Uterus (tissue), 4 donors: ENCODE data around the gene LRGUK. TPM values are rescaled to one million over a fixed set of nuclear protein-coding genes. Genes with fewer than 3 reads are reported as not detected.

Experiments used
- DNase-seq, 2 donors: peaks; one replicate each; pipeline ENCODE4 v3.0.0-alpha.2; 2019 to 2020
- H3K27ac ChIP-seq, 2 donors: fragments of 200-600 bp; sonication (generic); 1 replicate in 1 of 2; 2 replicates in 1 of 2; pipeline ENCODE4 v1.5.1; 2016 to 2018
- H3K27me3 ChIP-seq, 2 donors: fragments of 200-600 bp; sonication (generic); one replicate each; pipeline ENCODE4 v1.5.1; 2018 to 2019; ENCODE audit warnings: control low read depth in 1 of 2
- H3K36me3 ChIP-seq, 2 donors: fragments of 200-600 bp; sonication (generic); one replicate each; pipeline ENCODE4 v1.5.1; 2019; ENCODE audit warnings: control low read depth in 1 of 2
- H3K4me1 ChIP-seq, 2 donors: fragments of 200-600 bp; sonication (generic); one replicate each; pipeline ENCODE4 v1.5.1; 2018 to 2019; ENCODE audit warnings: control low read depth in 1 of 2
- H3K4me3 ChIP-seq, 2 donors: fragments of 200-600 bp; sonication (generic); 1 replicate in 1 of 2; 2 replicates in 1 of 2; pipeline ENCODE4 v1.5.1; 2018 to 2019; ENCODE audit warnings: mild to moderate bottlenecking in 1 of 2
- H3K9me3 ChIP-seq, 2 donors: fragments of 200-600 bp; sonication (generic); one replicate each; pipeline ENCODE4 v1.5.1; 2019; ENCODE audit warnings: control low read depth in 1 of 2
- CTCF ChIP-seq, 4 experiments: fragments of 200-600 bp in 2 of 4; fragments of 450-650 bp in 2 of 4; sonication (generic) in 2 of 4; IDR thresholded peaks; one replicate each; pipeline ENCODE4 v1.5.1; 2016 to 2019; ENCODE audit warnings: antibody characterized with exemption in 4 of 4, mild to moderate bottlenecking in 2 of 4, moderate library complexity in 1 of 4
- POLR2A ChIP-seq, 2 donors: fragments of 450-650 bp; IDR thresholded peaks; one replicate each; pipeline ENCODE4 v1.6.1; 2016; ENCODE audit warnings: antibody characterized with exemption in 2 of 2, mild to moderate bottlenecking in 1 of 2, moderate library complexity in 1 of 2
- intact Hi-C: fragments of 100-400 bp; cut with DNase I; formaldehyde crosslinking; loops from one replicate; pipeline ENCODE4 v1.15.1; 2023; ENCODE audit warnings: low total_unique reads
- total RNA-seq, 4 donors: library from RNA; depleted of rRNA in 3 of 4; stranded (reverse); fragments of >200 nt in 3 of 4; gene quantifications; one replicate each; pipeline versions ENCODE4 v1.1.0 to v1.2.4, GENCODE V29; 2014 to 2023
- donor health status: DM: yes; HTN: yes; CAD: no.

LRGUK gene
- total RNA-seq, 4 donors from 2014 or later = 0.91 to 3.8 (median 1.3) TPM; not detected in 1

- no peaks in the 10 kb centered on the region for H3K4me1 ChIP-seq
- intact Hi-C loops = no loop called here
- no peaks in the 10 kb centered on the region for H3K9me3 ChIP-seq
These were observed 38.1 kb downstream of the LRGUK start for GRCh38 chr7:134165252-134165651.

GRCh38 chr7:134167250-134167649 lies 40.1 kb downstream of the LRGUK start:
- no peak for DNase-seq
- no peak overlapping the region for H3K4me3 ChIP-seq
- H3K9me3 ChIP-seq = no peaks in the 10 kb centered on the region
- no peak overlapping the region for H3K27ac ChIP-seq
- no peaks in the 10 kb centered on the region for H3K4me1 ChIP-seq
- H3K27me3 ChIP-seq = no peaks in the 10 kb centered on the region
- H3K36me3 ChIP-seq = no peaks in the 10 kb centered on the region
- intact Hi-C loops = no loop called here
- TF ChIP-seq CTCF (IDR thresholded peaks at IDR 0.05) (no peak), POLR2A (IDR thresholded peaks at IDR 0.05) (no peak)

More at GRCh38 chr7:134165252-134165651, 38.1 kb downstream of the LRGUK start:
- Histone ChIP-seq H3K27ac (no peak overlapping the region), H3K36me3 (no peaks in the 10 kb centered on the region), H3K27me3 (no peaks in the 10 kb centered on the region), H3K4me3 (no peak overlapping the region)
- TF ChIP-seq POLR2A (IDR thresholded peaks at IDR 0.05) = no peak
- TF ChIP-seq CTCF (IDR thresholded peaks at IDR 0.05) = no peak
- DNase-seq = no peak

GRCh38 chr7:134167841-134168240 lies 40.7 kb downstream of the LRGUK start:
- Histone ChIP-seq H3K4me3 (no peak overlapping the region), H3K27ac (no peak overlapping the region), H3K36me3 (no peaks in the 10 kb centered on the region), H3K9me3 (no peaks in the 10 kb centered on the region), H3K4me1 (no peaks in the 10 kb centered on the region), H3K27me3 (no peaks in the 10 kb centered on the region)
- no peak for DNase-seq
- intact Hi-C loops = no loop called here
- no peak for TF ChIP-seq CTCF (IDR thresholded peaks at IDR 0.05)
- no peak for TF ChIP-seq POLR2A (IDR thresholded peaks at IDR 0.05)

GRCh38 chr7:134174795-134175261 lies 47.7 kb downstream of the LRGUK start:
- Histone ChIP-seq H3K27ac (no peak overlapping the region), H3K9me3 (no peaks in the 10 kb centered on the region), H3K4me1 (no peaks in the 10 kb centered on the region), H3K36me3 (no peaks in the 10 kb centered on the region), H3K4me3 (no peak overlapping the region), H3K27me3 (no peaks in the 10 kb centered on the region)
- no peak for DNase-seq
- intact Hi-C loops = no loop called here
- TF ChIP-seq CTCF (IDR thresholded peaks at IDR 0.05) = no peak
- TF ChIP-seq POLR2A (IDR thresholded peaks at IDR 0.05) = no peak

- no peaks in the 10 kb centered on the region for H3K9me3 ChIP-seq
- H3K4me3 ChIP-seq = no peak overlapping the region
- intact Hi-C loops = no loop called here
- no peaks in the 10 kb centered on the region for H3K4me1 ChIP-seq
- no peak for TF ChIP-seq CTCF (IDR thresholded peaks at IDR 0.05)
- TF ChIP-seq POLR2A (IDR thresholded peaks at IDR 0.05) = no peak
- no peak overlapping the region for H3K27ac ChIP-seq
- no peak for DNase-seq
- no peaks in the 10 kb centered on the region for H3K36me3 ChIP-seq
- no peaks in the 10 kb centered on the region for H3K27me3 ChIP-seq
These were observed 48.3 kb downstream of the LRGUK start for GRCh38 chr7:134175334-134176036.
